HCT116 (cell line): ENCODE measurements around the gene BCAP31. TPM values are rescaled to one million over a fixed set of nuclear protein-coding genes. Genes with fewer than 3 reads are reported as not detected.
A peak's percentile ranks its signal among the peaks of the same experiment; 100 is the strongest.

Source experiments
- ATAC-seq: fragments of 200-7000 bp; cut with Tn5 transposase; 2 replicates; pipeline ENCODE4 v1.9.1; 2020; ENCODE audit warnings: mild to moderate bottlenecking, moderate library complexity
- BruUV-seq: library from RNA; stranded (reverse); fragments of 400-500 nt; replicated peaks from 2 replicates; lab custom pipeline; 2021; lab: Mats Ljungman, UMichigan
- CTCF ChIA-PET: fragments of 300-600 bp; sonication (Branson Sonifier 250); formaldehyde crosslinking; loops from one replicate; lab custom pipeline; 2021; ENCODE audit warnings: antibody characterized with exemption; lab: Charles Lee
- POLR2A ChIA-PET: fragments of 300-600, 350-600 bp; sonication (Branson Sonifier 250); formaldehyde crosslinking; loops from one replicate; lab custom pipeline; 2021; ENCODE audit warnings: antibody characterized with exemption; lab: Charles Lee
- RAD21 ChIA-PET, 2 experiments: fragments of 300-600 bp; sonication (Branson Sonifier 250); formaldehyde crosslinking; loops; one replicate each; lab custom pipeline; 2023; ENCODE audit warnings: low total read pairs in 2 of 2; ENCODE audit not compliant: uncharacterized antibody in 2 of 2, unreplicated experiment in 2 of 2, low non-redundant PET in 1 of 2; lab: Charles Lee
- DNase-seq: peaks from one replicate; pipeline ENCODE4 v3.0.0-alpha.2; 2010; ENCODE audit warnings: low read depth, low spot score
- H2AFZ ChIP-seq: fragments of 200-600 bp; shearing (Covaris generic), sonication (generic); 2 replicates; pipeline ENCODE4 v1.6.1; 2017; ENCODE audit warnings: low read depth, mixed run types, mixed read lengths, antibody characterized with exemption, low read length; ENCODE audit not compliant: poor library complexity, severe bottlenecking
- H3K27ac ChIP-seq: 2 replicates; pipeline ENCODE4 v1.5.1; 2012; ENCODE audit warnings: low read depth, low read length
- H3K27me3 ChIP-seq: fragments of 200-600 bp; sonication (generic); 2 replicates; pipeline ENCODE4 v1.6.1; 2016; ENCODE audit warnings: mixed run types, low read length, mixed read lengths; ENCODE audit not compliant: insufficient read depth
- H3K36me3 ChIP-seq, 2 experiments: fragments of 200-500 bp in 1 of 2; fragments of 200-600 bp in 1 of 2; sonication (Bioruptor generic) in 1 of 2; sonication (generic) in 1 of 2; 2 replicates each; pipeline versions ENCODE4 v1.5.1 to v1.6.1; 2014 to 2016; ENCODE audit warnings: low read length in 2 of 2, inconsistent platforms in 1 of 2, mixed read lengths in 1 of 2, mixed run types in 1 of 2; ENCODE audit not compliant: insufficient read depth in 2 of 2, control insufficient read depth in 1 of 2
- H3K4me1 ChIP-seq, 2 experiments: fragments of 200-600 bp in 1 of 2; sonication (generic) in 1 of 2; 2 replicates each; pipeline versions ENCODE4 v1.5.1 to v1.6.1; 2012 to 2017; ENCODE audit warnings: low read length in 2 of 2, inconsistent platforms in 1 of 2, mild to moderate bottlenecking in 1 of 2, mixed read lengths in 1 of 2, mixed run types in 1 of 2, moderate library complexity in 1 of 2; ENCODE audit not compliant: insufficient read depth in 2 of 2, control insufficient read depth in 1 of 2
- H3K4me2 ChIP-seq: fragments of 200-600 bp; sonication (generic); 2 replicates; pipeline ENCODE4 v1.6.1; 2017; ENCODE audit warnings: mixed run types, low read length, mixed read lengths
- H3K4me3 ChIP-seq, 2 experiments: fragments of 200-600 bp in 1 of 2; sonication (generic) in 1 of 2; replicated peaks in 1 of 2; 2 replicates each; pipeline ENCODE4 v1.5.1; 2011 to 2016; ENCODE audit warnings: low read length in 2 of 2, control low read depth in 1 of 2, low read depth in 1 of 2, mild to moderate bottlenecking in 1 of 2, mixed read lengths in 1 of 2, mixed run types in 1 of 2
- H3K79me2 ChIP-seq: fragments of 200-600 bp; sonication (generic); 2 replicates; pipeline ENCODE4 v1.6.1; 2017; ENCODE audit warnings: mild to moderate bottlenecking, mixed run types, low read length, moderate library complexity, mixed read lengths; ENCODE audit not compliant: insufficient read depth
- H3K9ac ChIP-seq: fragments of 200-600 bp; sonication (generic); 2 replicates; pipeline ENCODE4 v1.6.1; 2016; ENCODE audit warnings: low read length, mixed read lengths
- H3K9me2 ChIP-seq: fragments of 200-600 bp; sonication (generic), shearing (Covaris generic); 2 replicates; pipeline ENCODE4 v1.6.1; 2017; ENCODE audit warnings: mixed run types, mild to moderate bottlenecking, moderate library complexity; ENCODE audit not compliant: insufficient read depth
- H3K9me3 ChIP-seq, 2 experiments: fragments of 200-500 bp in 1 of 2; fragments of 200-600 bp in 1 of 2; sonication (Bioruptor generic) in 1 of 2; sonication (generic) in 1 of 2; 2 replicates each; pipeline ENCODE4 v1.6.1; 2014 to 2017; ENCODE audit warnings: low read length in 2 of 2, mixed read lengths in 2 of 2, inconsistent platforms in 1 of 2, low read depth in 1 of 2, mild to moderate bottlenecking in 1 of 2, mixed run types in 1 of 2, moderate library complexity in 1 of 2; ENCODE audit not compliant: control insufficient read depth in 1 of 2, insufficient read depth in 1 of 2
- H4K20me1 ChIP-seq: fragments of 200-600 bp; sonication (generic), shearing (Covaris generic); 2 replicates; pipeline ENCODE4 v1.6.1; 2017; ENCODE audit warnings: mixed run types, mild to moderate bottlenecking, moderate library complexity; ENCODE audit not compliant: insufficient read depth
- CBX3 ChIP-seq: IDR thresholded peaks from 2 replicates; pipeline ENCODE4 v1.6.1; 2012; ENCODE audit warnings: low read depth
- CEBPB ChIP-seq: IDR thresholded peaks from 2 replicates; pipeline ENCODE4 v1.6.1; 2012; ENCODE audit warnings: low read depth
- ELF1 ChIP-seq: IDR thresholded peaks from 2 replicates; pipeline ENCODE4 v1.6.1; 2012; ENCODE audit warnings: low read depth, borderline replicate concordance
- EZH2 ChIP-seq: fragments of 200-600 bp; sonication (generic); IDR thresholded peaks from 2 replicates; pipeline ENCODE4 v1.6.1; 2017; ENCODE audit warnings: antibody characterized with exemption, mixed run types
- RAD21 ChIP-seq: IDR thresholded peaks from 2 replicates; pipeline ENCODE4 v1.6.1; 2012; ENCODE audit warnings: low read depth, mild to moderate bottlenecking
- SP1 ChIP-seq: IDR thresholded peaks from 2 replicates; pipeline ENCODE4 v1.6.1; 2012; ENCODE audit warnings: low read depth
- SRF ChIP-seq: IDR thresholded peaks from 2 replicates; pipeline ENCODE4 v1.6.1; 2012; ENCODE audit warnings: low read depth
- TCF7L2 ChIP-seq: IDR thresholded peaks from 2 replicates; pipeline ENCODE4 v1.7.0; 2011; ENCODE audit warnings: borderline replicate concordance, inconsistent platforms; ENCODE audit not compliant: insufficient read depth, insufficient read length; ENCODE audit errors: extremely low read depth
- intact Hi-C: fragments of 100-400 bp; cut with micrococcal nuclease; formaldehyde crosslinking; loops from 2 replicates; pipeline ENCODE4 v1.10.0; 2022
- total RNA-seq: library from RNA; stranded (reverse); gene quantifications from one replicate; pipeline ENCODE4 v1.2.1, GENCODE V29; 2021; ENCODE audit not compliant: unreplicated experiment

The BCAP31 gene
- total RNA-seq, 1 experiment from 2014 or later, result 185 TPM

GRCh38 chrX:153728951-153729631 lies 4.9 kb upstream of the BCAP31 start:
- RAD21 ChIA-PET, result no interaction called here
- H3K9me2 ChIP-seq, result no peaks in the 10 kb centered on the region
- no peak overlapping the region for H3K27ac ChIP-seq
- CTCF ChIA-PET, result no interaction called here
- TF ChIP-seq SRF (no peak), EZH2 (no peak), SP1 (no peak), CBX3 (no peak), CEBPB (no peak), RAD21 (no peak), ELF1 (no peak), TCF7L2 (no peak)
- TF ChIP-seq, all 23 proteins: peak for 0
- H3K4me2 ChIP-seq, result no peak overlapping the region
- H3K79me2 ChIP-seq, result no peaks in the 10 kb centered on the region
- no peaks in the 10 kb centered on the region for H3K27me3 ChIP-seq
- no peak overlapping the region for H3K4me3 ChIP-seq
- BruUV-seq, result no TSS peak
- POLR2A ChIA-PET, result no interaction called here
- DNase-seq, result no peak
- ATAC-seq, result no peak
- H3K36me3 ChIP-seq, result no peaks in the 10 kb centered on the region
- H2AFZ ChIP-seq, result no peak overlapping the region
- H3K4me1 ChIP-seq, result peaks cover 32 to 44% of the 10 kb centered on the region in 2 experiments
- H4K20me1 ChIP-seq, result no peaks in the 10 kb centered on the region
- no peak overlapping the region for H3K9ac ChIP-seq
- no peaks in the 10 kb centered on the region for H3K9me3 ChIP-seq
- intact Hi-C loops, result no loop called here

GRCh38 chrX:153728095-153728494 lies 3.9 kb upstream of the BCAP31 start:
- H3K4me1 ChIP-seq, result peaks cover 32 to 44% of the 10 kb centered on the region in 2 experiments
- no peak for TF ChIP-seq RAD21
- peak overlapping the region; percentile 85; the same call in 1 of the 2 replicates for H3K27ac ChIP-seq
- no peaks in the 10 kb centered on the region for H4K20me1 ChIP-seq
- no peaks in the 10 kb centered on the region for H3K9me2 ChIP-seq
- ChIA-PET POLR2A (no interaction called here), RAD21 (no interaction called here), CTCF (no interaction called here)
- no peak overlapping the region for H3K4me2 ChIP-seq
- intact Hi-C loops, result no loop called here
- H3K9ac ChIP-seq, result no peak overlapping the region
- ATAC-seq (no peak), DNase-seq (no peak)
- H3K9me3 ChIP-seq, result no peaks in the 10 kb centered on the region
- H2AFZ ChIP-seq, result no peak overlapping the region
- peaks cover 9% of the 10 kb centered on the region for H3K79me2 ChIP-seq
- BruUV-seq, result no TSS peak
- no peaks in the 10 kb centered on the region for H3K36me3 ChIP-seq
- H3K4me3 ChIP-seq, result no peak overlapping the region
- H3K27me3 ChIP-seq, result no peaks in the 10 kb centered on the region
